HG03354 (cell line): Measurements from ENCODE around the gene DYNC1LI2.
A peak's percentile ranks its signal among the peaks of the same experiment; 100 is the strongest.
"Not testable (repeated sequence)": the region's sequence is repeated elsewhere in the genome, so short reads cannot be mapped to it uniquely, and the experiment has no call there.

Source experiments
- ATAC-seq: cut with Tn5 transposase; IDR thresholded peaks from one replicate; pipeline ENCODE4 v1.9.1; 2021; ENCODE audit warnings: mild to moderate bottlenecking; ENCODE audit not compliant: unreplicated experiment, poor library complexity, severe bottlenecking

The DYNC1LI2 gene

GRCh38 chr16:66751303-66751991 lies at the start of gene DYNC1LI2:
DYNC1LI2 (minus strand) TSS chr16:66751609; CDS start chr16:66751591, 18 bp downstream.
- peak; percentile 91 for ATAC-seq

GRCh38 chr16:66800856-66801255 lies 49.4 kb upstream of the DYNC1LI2 start:
- no peak for ATAC-seq

GRCh38 chr16:66798161-66798560 lies 46.8 kb upstream of the DYNC1LI2 start:
- ATAC-seq: no peak

- ATAC-seq: not testable (repeated sequence)
These were observed 42.6 kb upstream of the DYNC1LI2 start for GRCh38 chr16:66793984-66794383.

GRCh38 chr16:66790130-66790733 lies 38.8 kb upstream of the DYNC1LI2 start:
- ATAC-seq: no peak

- ATAC-seq: no peak
These were observed 36.0 kb upstream of the DYNC1LI2 start for GRCh38 chr16:66787427-66787826.

GRCh38 chr16:66786551-66786950 lies 35.1 kb upstream of the DYNC1LI2 start:
- ATAC-seq: no peak

GRCh38 chr16:66776457-66776856 lies 25.0 kb upstream of the DYNC1LI2 start:
- no peak for ATAC-seq

GRCh38 chr16:66774981-66775380 lies 23.6 kb upstream of the DYNC1LI2 start:
- ATAC-seq: no peak

GRCh38 chr16:66758086-66758485 lies 6.7 kb upstream of the DYNC1LI2 start:
- ATAC-seq: no peak

GRCh38 chr16:66754819-66755218 lies 3.4 kb upstream of the DYNC1LI2 start:
- ATAC-seq: no peak

- no peak for ATAC-seq
These were observed 2.8 kb upstream of the DYNC1LI2 start for GRCh38 chr16:66754211-66754610.

GRCh38 chr16:66752958-66753357 lies 1.5 kb upstream of the DYNC1LI2 start:
- no peak for ATAC-seq

- ATAC-seq: no peak
These were observed 970 bp upstream of the DYNC1LI2 start for GRCh38 chr16:66752379-66752778.

GRCh38 chr16:66751992-66752322 lies 548 bp upstream of the DYNC1LI2 start:
- ATAC-seq: no peak

- peak; percentile 22 for ATAC-seq
These were observed 431 bp downstream of the DYNC1LI2 start for GRCh38 chr16:66751053-66751302.

- no peak for ATAC-seq
These were observed 943 bp downstream of the DYNC1LI2 start for GRCh38 chr16:66750279-66751052.

GRCh38 chr16:66746682-66747081 lies 4.7 kb downstream of the DYNC1LI2 start:
- no peak for ATAC-seq

- ATAC-seq: no peak
These were observed 5.4 kb downstream of the DYNC1LI2 start for GRCh38 chr16:66746048-66746447.

- no peak for ATAC-seq
These were observed 9.2 kb downstream of the DYNC1LI2 start for GRCh38 chr16:66741950-66742808.
